DND-41 (cell line): ENCODE results near the gene GRHPR.

Source experiments
- CTCF ChIP-seq: IDR thresholded peaks from 2 replicates; pipeline ENCODE4 v1.5.1; 2012; ENCODE audit warnings: borderline replicate concordance, low read length, moderate library complexity, mild to moderate bottlenecking; ENCODE audit not compliant: poor library complexity, severe bottlenecking; ENCODE audit errors: extremely low read depth
- EZH2 ChIP-seq: IDR thresholded peaks from 3 replicates; pipeline ENCODE4 v1.6.1; 2012; ENCODE audit warnings: borderline replicate concordance, low read depth, mild to moderate bottlenecking, moderate library complexity, low read length, inconsistent platforms; ENCODE audit not compliant: severe bottlenecking

GRCh38 chr9:37382161-37382981 is 40.1 kb upstream of the GRHPR start:
- TF ChIP-seq CTCF, result no peak
- no peak for TF ChIP-seq EZH2
